ENCODE data around the gene PRDM16.

Gene PRDM16

DNA sequence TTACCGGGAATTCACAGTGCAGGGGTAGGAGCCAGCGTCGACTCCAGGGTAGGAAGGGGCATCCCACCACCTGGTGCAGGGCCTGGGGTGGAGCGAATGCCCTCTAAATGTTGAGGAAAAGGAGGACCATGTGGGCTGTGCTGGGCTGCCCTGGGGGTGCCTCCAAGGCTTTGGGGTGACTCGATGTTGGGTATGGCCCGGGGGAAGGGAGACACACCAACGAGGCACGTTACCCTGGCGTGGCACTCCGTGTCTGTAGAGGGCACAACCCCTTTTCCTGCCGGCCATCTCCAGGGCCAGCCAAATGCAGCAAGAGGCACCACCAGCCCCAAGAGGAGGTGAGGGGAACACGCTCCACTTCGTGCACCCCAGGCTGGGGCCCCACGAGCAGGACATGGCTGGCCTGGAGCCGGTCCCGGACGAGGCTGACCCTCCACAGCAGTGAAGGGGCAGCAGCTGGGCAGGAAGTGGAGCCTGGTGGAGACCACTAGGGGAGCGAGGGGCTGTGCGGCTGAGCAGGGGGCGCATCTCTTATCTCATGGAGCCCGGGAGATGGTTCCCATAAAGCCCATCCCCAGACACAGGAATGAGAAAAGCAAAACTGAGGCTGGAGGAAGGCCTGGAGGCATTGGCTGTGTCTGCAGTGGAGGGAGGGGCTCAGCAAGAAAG is 36.5 kb upstream of the PRDM16 start:
- no peak for DNase-seq (ENCODE audit: low spot score)

DNA sequence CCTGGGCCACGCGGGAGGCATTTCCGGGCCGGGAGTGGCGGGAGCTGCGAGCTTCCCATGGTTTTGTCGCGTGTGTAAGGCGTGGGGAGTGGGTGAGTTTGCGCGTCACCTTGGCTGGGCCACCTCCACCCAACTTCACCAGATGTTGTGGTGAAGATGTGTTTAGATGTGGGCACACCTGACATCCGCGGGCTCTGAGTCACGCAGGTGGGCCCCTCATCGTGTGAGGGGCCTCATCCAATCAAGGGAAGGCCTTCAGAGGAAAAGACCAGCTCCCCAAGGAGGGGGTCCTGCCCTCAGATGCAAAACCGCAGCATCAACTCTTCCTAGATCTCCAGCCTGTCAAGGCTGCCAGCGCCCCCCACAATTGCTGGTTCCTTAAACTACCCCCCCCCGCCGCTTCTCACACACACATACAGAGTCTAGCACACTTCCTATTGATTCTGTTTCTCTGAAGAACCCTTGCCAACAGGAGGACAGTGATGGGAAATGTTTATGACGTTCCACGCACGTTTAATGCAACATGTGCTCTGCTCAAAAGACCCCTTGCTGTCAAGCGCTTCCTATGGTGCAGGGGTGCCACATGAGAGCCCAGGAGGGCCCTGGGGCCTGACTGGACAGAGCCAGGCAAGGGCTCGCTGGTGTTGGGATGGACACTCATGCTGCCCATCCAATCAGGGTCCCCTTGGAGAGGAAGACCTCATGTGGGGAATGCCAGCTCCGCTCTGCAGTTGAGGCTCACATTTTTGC is 35.8 kb upstream of the PRDM16 start:
- DNase-seq (ENCODE audit: low spot score) = no peak

DNA sequence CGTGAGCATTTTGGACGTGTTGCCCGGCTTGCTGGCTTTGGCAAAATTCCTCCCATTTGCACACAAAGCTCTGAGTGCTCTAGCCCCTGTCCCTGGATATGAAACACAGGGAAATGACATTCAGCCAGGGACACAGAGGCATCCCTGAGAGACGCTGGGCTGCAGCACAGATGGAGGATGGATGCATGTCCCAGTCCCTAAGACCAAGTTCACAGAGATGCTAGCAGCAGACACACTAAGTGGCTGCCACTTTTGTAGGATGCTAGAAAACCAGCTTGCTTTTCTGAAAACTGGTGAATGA is 35.3 kb upstream of the PRDM16 start:
- DNase-seq (ENCODE audit: low spot score) = no peak

DNA sequence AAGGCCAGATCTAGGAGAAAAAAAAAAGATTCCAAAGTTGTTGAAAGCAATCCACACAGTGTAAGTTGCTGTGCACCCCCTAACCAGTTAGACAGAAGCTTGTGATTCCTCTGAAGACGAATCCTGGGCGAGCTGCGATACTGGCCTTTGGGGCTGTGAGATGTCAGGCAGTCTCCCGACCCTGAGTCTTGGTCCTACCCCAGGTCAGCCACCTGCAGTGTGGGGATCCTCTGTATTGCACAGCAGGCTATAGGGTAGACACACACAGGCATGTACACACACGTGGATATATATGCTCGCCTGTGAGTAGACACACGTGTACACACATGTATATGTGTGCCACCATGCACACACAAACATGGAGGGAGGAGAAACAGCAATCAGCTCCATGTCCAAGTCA is 34.8 kb upstream of the PRDM16 start:
- DNase-seq (ENCODE audit: low spot score) = no peak

DNA sequence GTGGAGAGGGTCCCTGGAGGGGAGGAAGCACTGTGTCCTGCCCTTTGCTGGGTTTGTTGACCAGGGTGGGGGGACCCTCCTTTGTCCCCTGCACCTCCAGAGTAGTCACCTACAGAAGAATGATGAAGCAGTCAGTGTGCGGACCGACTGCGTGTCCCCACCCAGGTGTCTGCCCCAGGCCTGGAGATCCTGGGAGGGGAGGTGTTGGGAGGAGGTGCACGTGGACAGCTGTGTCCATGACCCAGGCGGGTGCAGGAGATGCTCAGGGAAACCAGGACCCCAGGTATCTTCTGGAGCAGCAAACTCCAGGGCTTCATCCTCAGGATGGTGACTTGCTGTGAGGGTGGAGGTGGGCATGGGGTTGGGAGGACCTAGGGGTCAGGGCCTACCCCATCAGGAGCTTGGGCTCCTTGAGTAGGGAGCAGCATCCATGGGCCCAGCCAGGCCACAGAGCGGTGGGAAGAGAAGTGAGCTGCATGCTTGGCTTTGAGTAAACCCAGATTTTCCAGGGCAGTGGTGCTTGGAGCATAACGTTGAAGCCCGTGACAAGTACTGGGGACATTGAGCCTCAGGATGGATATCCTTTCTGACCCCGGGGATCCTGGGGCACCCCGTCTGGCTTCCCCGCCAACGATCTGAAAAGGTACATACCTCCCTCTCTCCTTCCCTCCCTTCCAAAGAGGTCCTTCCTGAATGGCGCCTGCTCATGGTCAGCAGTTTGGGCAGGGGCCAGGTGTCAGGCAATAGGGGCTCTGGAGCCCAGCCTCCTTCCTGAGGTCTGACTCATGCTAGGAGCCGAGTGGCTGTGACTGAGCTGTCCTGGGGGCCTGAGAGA is 34.1 kb upstream of the PRDM16 start:
- DNase-seq (ENCODE audit: low spot score) = no peak

DNA sequence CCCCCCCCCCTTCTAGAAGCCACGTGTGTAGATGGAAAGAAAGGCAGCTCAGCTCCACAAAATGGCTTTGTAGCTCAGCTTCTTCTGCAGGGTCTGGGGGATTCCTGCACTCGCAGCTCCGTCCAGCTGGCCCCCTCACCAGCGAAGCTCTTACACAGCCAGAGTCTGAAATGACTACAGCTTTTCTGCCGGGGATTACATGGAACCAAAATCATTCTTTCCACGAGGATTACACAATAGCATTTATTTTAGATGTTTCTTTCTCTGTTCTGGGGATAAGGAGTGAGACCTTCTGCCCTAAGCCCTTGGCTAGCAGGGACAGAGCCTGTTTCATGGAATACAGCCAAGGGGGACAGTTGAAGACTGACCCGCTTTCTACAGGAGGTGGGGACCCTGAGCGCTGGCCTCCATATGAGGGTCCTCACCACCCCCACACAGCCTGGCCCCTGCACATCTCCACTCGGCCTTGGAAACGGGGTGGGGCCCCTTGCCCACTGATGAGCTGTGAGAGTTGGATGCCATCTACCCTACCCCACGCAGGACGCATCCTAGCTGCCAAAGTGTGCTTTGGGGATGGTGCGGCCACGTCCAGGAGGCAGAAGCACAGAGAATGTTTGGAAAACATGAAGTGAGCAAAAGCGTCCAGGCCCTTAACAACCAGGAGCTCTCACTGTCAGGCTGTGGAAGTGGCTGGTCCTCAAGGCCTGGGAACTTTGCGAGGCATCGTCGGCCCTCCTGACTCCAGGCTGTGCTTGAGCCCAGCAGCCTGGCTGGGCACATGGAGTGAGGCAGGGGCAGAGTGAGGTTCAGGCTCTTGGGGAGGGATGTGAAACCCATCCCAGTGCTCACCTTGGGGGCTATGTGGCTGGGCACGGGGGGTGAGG is 33.2 kb upstream of the PRDM16 start:
- no peak for DNase-seq (ENCODE audit: low spot score)

DNA sequence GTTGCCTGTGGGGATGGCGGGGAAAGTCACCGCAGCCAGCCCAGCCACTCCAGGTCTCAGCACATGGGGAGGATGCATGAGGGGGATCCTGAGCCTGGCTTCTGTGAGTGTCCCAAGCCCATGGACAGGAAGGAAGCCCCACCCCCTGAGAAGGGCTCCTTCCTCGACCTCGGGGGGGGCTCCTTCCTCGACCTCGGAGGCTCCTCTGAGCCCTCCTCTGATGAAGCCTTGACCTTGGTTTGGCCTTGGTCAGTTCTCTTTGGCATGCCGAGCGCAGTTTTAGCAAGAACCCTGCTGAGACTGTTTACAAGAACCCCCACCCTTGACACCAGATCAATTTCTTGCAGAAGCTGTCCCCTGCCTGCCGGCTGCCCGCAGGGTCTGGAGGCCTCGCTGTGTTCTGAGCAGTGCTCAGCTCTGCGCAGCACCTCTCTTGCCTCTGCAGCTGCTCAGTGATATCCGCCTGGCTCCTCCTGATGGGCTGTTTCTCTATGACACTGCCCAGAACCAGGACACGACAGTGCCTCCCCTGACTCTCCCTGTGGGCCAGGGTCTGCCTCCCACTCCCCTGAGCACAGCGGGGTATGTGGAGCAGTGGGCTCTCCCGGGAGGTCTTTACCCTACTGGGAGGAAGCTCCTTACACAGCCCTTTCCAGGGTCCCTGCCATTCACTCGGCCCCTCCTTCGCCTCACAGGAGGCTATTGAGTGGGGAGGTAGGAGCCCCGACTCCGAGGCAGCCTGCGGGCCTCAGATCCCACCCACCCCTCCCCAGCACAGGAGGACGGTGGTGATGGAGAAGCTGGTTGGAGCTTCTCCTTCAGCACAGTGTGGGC is 32.3 kb upstream of the PRDM16 start:
- DNase-seq (ENCODE audit: low spot score) = no peak

DNA sequence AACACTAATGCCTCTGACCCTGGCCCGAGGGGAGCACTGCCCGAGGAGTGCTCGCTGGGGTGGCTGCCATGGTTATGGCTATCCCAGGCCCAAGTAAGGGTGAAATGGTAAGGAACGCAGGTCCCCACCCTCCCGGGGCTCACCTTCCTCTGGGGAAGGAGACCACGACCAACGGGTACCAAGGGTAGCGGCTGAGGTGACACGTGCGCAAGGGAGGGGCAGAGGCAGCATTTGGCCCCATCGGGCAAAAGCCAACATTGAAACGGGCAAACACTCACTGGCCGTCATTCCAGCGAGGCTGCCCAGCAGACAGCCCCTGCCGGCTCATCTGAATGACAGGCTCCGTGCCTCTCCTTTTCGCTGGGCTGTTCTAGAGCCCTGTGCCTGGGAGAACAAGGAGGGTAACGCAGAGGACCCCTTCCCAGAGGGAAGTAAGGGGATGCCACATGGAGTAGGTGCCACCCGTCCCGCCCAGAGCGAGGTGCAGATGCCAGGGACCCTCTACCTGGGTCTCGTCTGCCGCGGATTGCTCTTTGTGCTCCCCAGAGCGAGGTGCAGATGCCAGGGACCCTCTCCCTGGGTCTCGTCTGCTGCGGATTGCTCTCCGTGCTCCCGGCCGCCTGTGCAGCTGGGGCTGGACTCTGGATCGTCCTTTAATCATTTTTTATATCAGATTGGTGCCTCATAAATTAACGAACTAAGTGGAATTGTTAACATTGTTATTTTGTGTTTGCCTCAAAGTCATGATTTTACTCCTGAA is 31.5 kb upstream of the PRDM16 start:
- DNase-seq (ENCODE audit: low spot score) = no peak

DNA sequence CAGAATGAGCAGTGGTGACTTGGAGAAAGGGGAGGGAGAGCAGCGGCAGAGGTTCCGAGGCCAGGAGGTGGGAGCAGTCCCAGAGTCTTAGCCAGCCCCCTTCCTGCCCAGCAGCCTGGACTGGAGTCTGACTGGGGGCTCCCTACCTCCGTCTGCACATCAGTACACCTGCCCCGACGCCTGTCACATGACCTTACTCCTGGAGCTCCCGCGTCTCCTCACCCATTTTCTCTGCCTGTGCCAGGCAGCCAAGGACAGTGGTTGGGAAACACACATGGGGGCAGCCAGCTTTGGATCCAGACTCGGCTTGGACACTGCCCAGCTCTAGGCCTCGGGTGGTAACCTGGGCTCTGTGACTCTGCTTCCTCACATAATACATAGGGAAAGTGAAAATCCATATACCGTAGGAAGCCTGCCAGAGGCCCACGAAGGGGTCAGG is 30.9 kb upstream of the PRDM16 start:
- no peak for DNase-seq (ENCODE audit: low spot score)

DNA sequence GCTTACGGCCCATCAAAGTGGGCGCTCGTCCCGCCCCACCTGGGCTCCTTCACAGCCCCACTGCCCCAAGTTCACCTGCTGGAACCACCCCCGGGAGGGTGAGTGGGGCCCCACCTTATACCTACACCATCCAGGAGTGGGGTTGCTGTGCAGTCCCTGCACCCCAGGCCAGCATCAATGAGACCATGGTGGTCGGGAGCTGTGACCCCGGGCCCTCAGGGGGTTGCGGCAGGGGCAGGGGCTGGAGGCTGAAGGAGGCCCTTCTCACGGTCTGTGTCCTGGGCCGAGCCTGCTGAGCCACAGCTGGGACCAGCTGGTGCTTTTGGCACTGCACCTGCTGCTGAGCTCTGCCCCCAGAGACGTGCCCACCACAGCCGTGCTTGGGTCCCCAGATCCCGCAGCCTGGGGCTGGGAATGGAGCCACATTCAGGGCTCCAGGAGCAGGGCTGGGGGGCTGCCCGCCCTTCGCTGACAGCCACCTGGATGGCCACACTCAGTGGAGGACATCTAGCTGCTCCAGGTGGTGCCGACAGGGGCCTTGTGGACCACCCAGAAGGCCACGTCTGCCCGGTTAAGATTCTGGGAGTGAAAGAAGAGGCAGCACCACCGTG is 30.3 kb upstream of the PRDM16 start:
- DNase-seq (ENCODE audit: low spot score) = no peak

DNA sequence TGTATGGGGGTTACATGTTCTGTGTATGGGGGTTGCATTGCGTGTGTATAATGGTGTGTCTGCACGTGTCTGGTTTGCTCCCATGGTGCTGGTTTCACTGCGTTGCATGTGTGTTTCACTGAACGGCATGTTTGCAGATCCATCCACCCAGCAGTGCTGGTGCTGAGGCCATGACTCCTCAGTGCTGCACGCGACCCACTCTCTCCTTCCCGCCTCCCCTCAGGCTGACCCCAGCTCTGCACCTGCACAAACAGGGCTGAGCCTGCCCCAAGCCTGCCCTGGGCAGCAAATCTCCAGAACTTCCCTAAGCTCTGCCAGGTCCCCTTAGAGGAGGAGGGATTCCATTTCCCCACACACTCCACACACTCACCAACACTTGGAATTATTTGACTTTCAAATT is 29.0 kb upstream of the PRDM16 start:
- DNase-seq (ENCODE audit: low spot score) = no peak

DNA sequence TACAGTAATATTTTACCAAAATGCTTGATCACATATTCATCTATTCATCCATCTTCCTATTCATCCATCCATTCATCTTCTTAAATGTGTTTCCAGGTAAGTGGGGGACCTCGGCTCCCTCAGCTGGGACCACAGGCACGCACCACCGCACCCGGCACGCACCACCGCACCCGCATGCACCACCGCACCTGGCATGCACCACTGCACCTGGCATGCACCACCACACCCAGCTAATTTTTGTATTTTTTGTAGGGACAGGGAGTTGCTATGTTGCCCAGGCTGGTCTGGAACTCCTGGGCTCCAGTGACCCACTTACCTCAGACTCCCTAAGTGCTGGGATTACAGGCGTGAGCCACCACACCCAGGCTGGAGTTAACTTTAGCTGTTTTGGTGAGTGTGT is 26.5 kb upstream of the PRDM16 start:
- DNase-seq (ENCODE audit: low spot score) = no peak

DNA sequence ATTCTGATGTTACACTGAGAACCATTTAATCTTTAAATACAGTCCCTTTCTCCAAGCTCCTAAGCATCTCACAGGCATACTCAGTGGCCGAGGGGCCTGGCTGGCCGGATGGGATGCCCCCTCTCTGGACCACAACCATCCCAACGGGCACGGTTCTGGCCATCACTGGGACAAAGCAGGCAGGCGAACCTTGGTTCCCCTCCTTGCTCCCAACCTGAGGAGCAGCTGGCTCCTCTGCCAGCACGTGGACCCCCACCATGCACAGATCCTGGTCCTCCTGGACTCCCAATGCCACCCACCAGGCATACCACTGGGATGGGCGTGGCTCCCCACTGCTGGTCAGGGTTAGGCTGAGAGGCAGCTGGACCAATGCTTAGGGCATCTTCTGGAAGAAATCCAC is 19.8 kb upstream of the PRDM16 start:
- DNase-seq (ENCODE audit: low spot score) = no peak

DNA sequence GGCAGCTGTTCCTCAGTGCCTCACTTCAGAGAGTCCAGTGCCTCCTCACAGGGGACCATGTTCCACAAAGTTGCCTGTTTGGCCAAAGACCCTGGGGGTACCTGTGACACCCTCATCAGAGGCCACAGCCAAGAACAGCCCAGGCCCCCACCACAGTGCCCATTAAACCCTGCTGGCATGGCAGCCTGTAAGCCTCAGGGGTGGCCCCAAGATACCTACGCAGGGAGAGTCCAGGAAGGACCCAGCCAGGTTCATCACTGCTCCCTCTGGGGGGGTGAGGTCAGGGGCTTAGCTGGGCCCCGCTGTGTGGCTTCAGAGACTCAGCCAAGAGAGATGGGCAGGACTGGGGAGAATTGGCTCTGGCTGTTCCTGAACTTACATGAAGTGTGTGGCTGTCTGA is 19.1 kb upstream of the PRDM16 start:
- no peak for DNase-seq (ENCODE audit: low spot score)

DNA sequence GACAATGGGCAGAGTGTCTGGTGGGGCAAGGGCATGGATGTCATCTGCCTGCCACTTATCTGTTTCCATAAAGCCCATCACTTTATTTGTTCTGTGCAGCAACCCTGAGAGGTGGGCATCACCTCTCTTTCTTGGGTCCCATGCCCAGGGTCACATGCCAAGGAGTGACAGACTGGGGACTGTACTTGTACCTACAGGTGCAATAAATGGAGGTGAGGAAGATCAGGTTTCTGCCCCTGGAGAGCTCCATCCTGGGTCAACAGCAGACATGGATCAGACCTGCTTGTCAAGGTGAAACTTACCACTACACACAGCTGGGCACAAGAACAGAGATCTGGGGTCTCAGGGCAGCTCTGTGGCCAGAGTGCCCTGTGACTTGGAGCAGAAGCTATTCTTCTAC is 18.4 kb upstream of the PRDM16 start:
- no peak for DNase-seq (ENCODE audit: low spot score)

DNA sequence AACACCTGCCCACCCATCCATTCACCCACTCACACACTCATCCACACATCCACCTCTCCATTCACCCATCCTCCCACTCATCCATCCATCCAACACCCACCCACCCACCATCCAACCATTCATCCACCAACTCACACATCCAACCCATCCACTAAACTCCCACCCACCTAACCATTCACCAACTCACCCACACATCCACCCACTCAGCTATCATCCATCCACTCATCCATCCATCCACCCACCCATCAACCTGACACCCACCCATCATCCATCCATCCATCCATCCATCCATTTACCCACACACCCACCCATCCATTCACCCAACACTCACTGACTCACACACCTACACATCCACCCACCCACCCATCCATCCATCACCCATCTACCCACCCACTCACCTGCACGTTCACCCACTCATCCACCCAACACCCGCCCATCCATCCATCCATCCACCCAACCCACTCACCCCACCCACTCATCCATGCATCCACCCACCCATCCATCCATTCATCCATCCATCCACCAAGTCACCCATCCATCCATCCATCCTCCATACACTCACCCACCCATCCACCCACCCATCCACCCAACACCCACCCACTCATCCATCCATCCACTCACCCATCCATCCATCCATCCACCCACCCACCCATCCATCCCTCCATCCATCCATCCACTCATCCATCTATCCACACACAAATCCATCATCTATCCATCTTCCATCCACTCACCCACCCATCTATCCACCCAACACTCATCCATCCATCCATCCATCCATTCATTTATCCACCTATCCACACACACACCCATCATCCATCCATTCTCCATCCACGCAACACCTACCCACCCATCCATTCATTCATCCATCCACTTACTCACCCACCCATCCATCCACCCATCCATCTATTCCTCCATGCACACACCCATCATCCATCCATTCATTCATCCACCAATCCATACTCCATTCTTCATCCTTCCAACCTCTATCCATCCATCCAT is 17.4 kb upstream of the PRDM16 start:
- no peak for DNase-seq (ENCODE audit: low spot score)

DNA sequence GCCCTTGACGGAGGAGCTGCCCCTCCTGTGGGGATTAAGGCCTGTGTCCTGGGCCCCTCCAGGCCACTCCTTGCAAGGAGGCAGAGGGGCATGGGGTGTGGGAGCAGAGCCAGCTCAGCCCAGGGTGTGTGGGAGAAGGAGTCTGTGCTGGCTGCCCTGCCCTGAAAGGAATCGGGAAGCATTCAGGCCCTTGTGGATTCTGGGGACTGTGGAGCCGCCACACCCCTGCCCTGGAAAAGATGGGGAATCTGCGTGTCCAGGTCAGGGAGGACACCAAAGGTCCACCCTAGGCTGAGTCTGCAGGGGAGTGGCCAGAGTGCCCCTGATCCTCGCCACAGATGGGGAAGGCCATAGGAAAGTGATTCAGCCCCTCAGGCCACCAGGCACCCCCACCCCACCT is 16.5 kb upstream of the PRDM16 start:
- no peak for DNase-seq (ENCODE audit: low spot score)

DNA sequence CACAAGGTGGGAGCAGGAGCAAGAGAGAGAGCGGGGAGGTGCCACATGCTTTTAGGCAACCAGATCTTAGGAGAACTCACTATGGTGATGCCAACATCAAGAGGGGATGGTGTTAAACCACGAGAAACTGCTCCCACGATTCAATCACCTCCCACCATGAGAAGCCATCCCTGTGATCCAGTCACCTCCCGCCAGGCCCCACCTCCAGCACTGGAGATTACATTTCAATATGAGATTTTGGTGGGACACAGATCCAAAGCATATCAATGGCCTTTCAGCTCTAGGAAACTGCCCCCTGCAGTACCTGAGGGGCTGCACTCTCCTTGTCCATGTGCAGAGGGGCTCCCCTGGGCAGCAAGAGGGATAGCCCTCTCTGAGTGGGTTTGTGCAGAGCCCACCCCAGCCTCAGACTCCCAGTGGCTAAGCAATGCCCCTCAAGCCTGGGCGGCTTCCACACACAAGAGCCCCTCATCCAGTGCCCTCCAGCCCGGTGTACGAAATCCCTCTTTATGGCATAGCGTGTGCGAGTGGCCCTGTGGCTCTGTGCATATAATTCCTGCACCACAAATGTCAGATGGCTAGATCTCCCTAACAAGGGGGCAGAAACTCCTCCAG is 15.5 kb upstream of the PRDM16 start:
- no peak for DNase-seq (ENCODE audit: low spot score)
